ENCODE data around the gene HAO1.

DNA sequence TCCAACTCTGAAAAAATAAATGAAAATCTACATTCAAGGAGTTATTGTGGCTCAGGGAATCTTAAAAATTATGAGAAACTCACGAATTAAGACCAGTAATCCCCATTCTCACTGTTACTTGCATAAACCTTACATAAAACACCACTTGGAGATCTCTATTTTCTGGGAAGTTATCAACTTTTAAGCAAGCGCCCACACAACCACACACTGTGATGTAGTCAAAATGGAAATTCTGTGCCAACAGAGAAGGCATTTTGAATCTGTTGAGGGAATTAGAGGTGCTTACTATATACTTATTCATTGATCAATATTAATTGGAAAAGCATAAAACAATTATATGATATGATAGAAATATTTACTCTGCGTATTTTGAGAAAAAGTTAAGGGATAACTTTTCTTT lies 58.7 kb downstream of the HAO1 start:
- no peak for TF ChIP-seq GATA2 (IDR thresholded peaks at IDR 0.05; ENCODE audit: low read depth, low read length)
- no peak for TF ChIP-seq GATA3 (IDR thresholded peaks at IDR 0.05; ENCODE audit: low read depth, low read length)
